Measurements from ENCODE around the gene HPS4. TPM values are rescaled to one million over a fixed set of nuclear protein-coding genes. Genes with fewer than 3 reads are reported as not detected.
"Not testable (repeated sequence)": the region's sequence is repeated elsewhere in the genome, so short reads cannot be mapped to it uniquely, and the experiment has no call there.

The HPS4 gene
- total RNA-seq, 6 experiments from 2014 or later, result 18.0 to 22.6 (median 20.6) TPM

GRCh38 chr22:26409719-26410335, 73.8 kb downstream of the HPS4 start:
- Mint-ChIP-seq H3K9me3 (no peaks in the 10 kb centered on the region), H3K4me3 (no peak overlapping the region), H3K4me1 (ENCODE audit: low read depth) (peaks cover 10% of the 10 kb centered on the region), H3K27me3 (ENCODE audit: insufficient read depth) (peaks cover 20% of the 10 kb centered on the region), H3K36me3 (ENCODE audit: low read depth) (no peaks in the 10 kb centered on the region), H3K27ac (no peak overlapping the region)
- TF ChIP-seq CTCF (IDR thresholded peaks at IDR 0.05), result no peak
- no peak for DNase-seq

DNA sequence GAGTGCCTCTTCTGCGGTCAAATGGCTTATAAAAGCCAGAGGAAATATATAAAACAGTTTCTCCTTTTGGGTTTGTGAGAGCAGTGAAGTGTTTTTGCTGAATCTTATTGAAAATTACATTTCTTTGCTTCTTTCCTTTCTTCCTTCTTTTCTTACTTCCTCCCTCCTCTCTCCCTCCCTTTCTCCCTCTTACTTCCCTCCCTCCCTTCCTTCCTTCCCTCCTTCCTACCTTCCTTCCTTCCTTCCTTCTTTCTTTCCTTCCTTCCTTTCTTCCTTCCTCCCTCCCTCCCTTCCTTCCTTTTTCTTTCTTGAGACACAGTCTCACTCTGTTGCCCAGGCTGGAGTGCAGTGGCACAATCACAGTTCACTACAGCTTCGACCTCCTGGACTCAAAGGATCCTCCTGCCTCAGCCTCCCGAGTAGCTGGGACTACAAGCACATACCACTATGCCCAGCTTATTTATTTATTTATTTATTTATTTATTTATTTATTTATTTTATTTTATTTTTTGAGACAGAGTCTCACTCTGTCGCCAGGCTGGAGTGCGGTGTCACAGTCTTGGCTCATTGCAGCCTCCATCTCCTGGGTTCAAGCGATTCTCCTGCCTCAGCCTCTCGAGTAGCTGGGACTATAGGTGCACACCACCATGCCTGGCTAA, 74.9 kb downstream of the HPS4 start:
- Mint-ChIP-seq H3K27me3 (ENCODE audit: insufficient read depth) (peaks cover 20% of the 10 kb centered on the region), H3K4me1 (ENCODE audit: low read depth) (peaks cover 20% of the 10 kb centered on the region)
- H3K9me3 Mint-ChIP-seq; DNase-seq; H3K4me3 Mint-ChIP-seq; H3K36me3 Mint-ChIP-seq (ENCODE audit: low read depth); H3K27ac Mint-ChIP-seq: not testable (repeated sequence)

DNA sequence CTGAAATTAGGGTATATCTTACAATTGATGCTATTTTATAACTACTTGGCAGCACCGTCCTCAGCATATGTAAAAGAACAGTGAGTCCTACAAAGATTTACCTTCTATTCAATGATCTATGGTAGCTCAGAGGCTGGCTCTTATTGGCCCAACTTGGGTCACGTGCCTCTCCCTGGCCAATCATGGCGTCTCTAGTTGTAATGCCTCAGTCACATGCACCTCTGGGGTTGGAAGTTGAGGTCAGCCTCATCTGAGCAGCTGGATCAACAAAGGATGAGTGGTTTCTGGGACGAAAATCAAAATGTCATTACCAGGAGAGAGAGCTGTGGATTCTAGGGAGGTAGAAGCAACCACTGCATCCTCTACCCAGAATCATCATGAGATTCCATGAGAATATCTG, 77.5 kb downstream of the HPS4 start:
- Mint-ChIP-seq H3K4me1 (ENCODE audit: low read depth) (peaks cover 14% of the 10 kb centered on the region), H3K4me3 (no peak overlapping the region), H3K36me3 (ENCODE audit: low read depth) (no peaks in the 10 kb centered on the region), H3K27me3 (ENCODE audit: insufficient read depth) (peaks cover 29% of the 10 kb centered on the region), H3K9me3 (no peaks in the 10 kb centered on the region), H3K27ac (no peak overlapping the region)
- no peak for TF ChIP-seq CTCF (IDR thresholded peaks at IDR 0.05)
- no peak for DNase-seq

GRCh38 chr22:26404851-26405421, 78.6 kb downstream of the HPS4 start:
- 0 out of 2 replicates have a peak overlapping the region, but pooled peaks have one; percentile 14 for H3K4me3 Mint-ChIP-seq
- TF ChIP-seq CTCF (IDR thresholded peaks at IDR 0.05), result no peak
- peaks cover 27% of the 10 kb centered on the region for H3K27me3 Mint-ChIP-seq (ENCODE audit: insufficient read depth)
- H3K9me3 Mint-ChIP-seq, result no peaks in the 10 kb centered on the region
- H3K4me1 Mint-ChIP-seq (ENCODE audit: low read depth), result peaks cover 14% of the 10 kb centered on the region
- no peaks in the 10 kb centered on the region for H3K36me3 Mint-ChIP-seq (ENCODE audit: low read depth)
- H3K27ac Mint-ChIP-seq, result no peak overlapping the region
- DNase-seq, result no peak

GRCh38 chr22:26401726-26402125, 81.9 kb downstream of the HPS4 start:
- Mint-ChIP-seq H3K4me3 (no peak overlapping the region), H3K27me3 (ENCODE audit: insufficient read depth) (peaks cover 14% of the 10 kb centered on the region), H3K36me3 (ENCODE audit: low read depth) (no peaks in the 10 kb centered on the region), H3K27ac (no peak overlapping the region), H3K4me1 (ENCODE audit: low read depth) (peaks cover 20% of the 10 kb centered on the region), H3K9me3 (no peaks in the 10 kb centered on the region)
- TF ChIP-seq CTCF (IDR thresholded peaks at IDR 0.05), result no peak
- no peak for DNase-seq

Other genes with a start within 250 kb of the HPS4 start
- gene ASPHD2, start 54.5 kb downstream of the HPS4 start, total RNA-seq (2021; fragmentation: NEBNext Ultra II Directional; extraction: Animal tissue kit (Norgen Biotek cat#: 25700)), result 1 to 10 TPM in 5 of 6 experiments, under 1 TPM in 1; 0.85 to 2.3 (median 1.3) TPM
- gene SRRD, start 94 bp upstream of the HPS4 start, total RNA-seq (2021; fragmentation: NEBNext Ultra II Directional; extraction: Animal tissue kit (Norgen Biotek cat#: 25700)), result 10 to 100 TPM; 15.0 to 21.2 (median 19.1) TPM
- 10 to 100 TPM; 31.4 to 35.8 (median 33.9) TPM for gene TFIP11, start 28.7 kb upstream of the HPS4 start, total RNA-seq (2021; fragmentation: NEBNext Ultra II Directional; extraction: Animal tissue kit (Norgen Biotek cat#: 25700))
- gene TPST2, start 106.3 kb upstream of the HPS4 start, total RNA-seq (2021; fragmentation: NEBNext Ultra II Directional; extraction: Animal tissue kit (Norgen Biotek cat#: 25700)), result 10 to 100 TPM; 66.8 to 75.5 (median 73.8) TPM
- not detected for gene CRYBB1, start 134.2 kb upstream of the HPS4 start, total RNA-seq (2021; fragmentation: NEBNext Ultra II Directional; extraction: Animal tissue kit (Norgen Biotek cat#: 25700))
- not detected for gene CRYBA4, start 138.2 kb upstream of the HPS4 start, total RNA-seq (2021; fragmentation: NEBNext Ultra II Directional; extraction: Animal tissue kit (Norgen Biotek cat#: 25700))
- under 1 TPM; 0.55 to 0.89 (median 0.75) TPM for gene MIAT, start 173.8 kb upstream of the HPS4 start, total RNA-seq (2021; fragmentation: NEBNext Ultra II Directional; extraction: Animal tissue kit (Norgen Biotek cat#: 25700))

All from HFFc6 (cell line).